ENCODE results near the gene SUPT20HL1.
"Not testable (repeated sequence)": the region's sequence is repeated elsewhere in the genome, so short reads cannot be mapped to it uniquely, and the experiment has no call there.

The SUPT20HL1 gene

GRCh38 chrX:24364326-24364725, 3.9 kb downstream of the SUPT20HL1 start:
- no peak for DNase-seq

GRCh38 chrX:24364851-24365538, 4.6 kb downstream of the SUPT20HL1 start:
- no peak for DNase-seq

- not testable (repeated sequence) for DNase-seq
Observed at GRCh38 chrX:24366762-24367400, 6.4 kb downstream of the SUPT20HL1 start.

GRCh38 chrX:24369816-24370215, 9.4 kb downstream of the SUPT20HL1 start:
- DNase-seq = no peak

GRCh38 chrX:24371391-24371972, 11.0 kb downstream of the SUPT20HL1 start:
- peak; percentile 47 to 60 for DNase-seq

- no peak for DNase-seq
Observed at GRCh38 chrX:24372021-24372763, 11.8 kb downstream of the SUPT20HL1 start.

GRCh38 chrX:24375600-24376131, 15.2 kb downstream of the SUPT20HL1 start:
- no peak for DNase-seq

- DNase-seq = no peak
Observed at GRCh38 chrX:24376403-24376802, 16.0 kb downstream of the SUPT20HL1 start.

- DNase-seq = no peak
Observed at GRCh38 chrX:24377195-24377594, 16.8 kb downstream of the SUPT20HL1 start.

- no peak for DNase-seq
Observed at GRCh38 chrX:24377911-24378468, 17.6 kb downstream of the SUPT20HL1 start.

- DNase-seq = no peak
Observed at GRCh38 chrX:24378706-24379105, 18.3 kb downstream of the SUPT20HL1 start.

GRCh38 chrX:24380262-24381187, 20.1 kb downstream of the SUPT20HL1 start:
- no peak for DNase-seq

- not testable (repeated sequence) for DNase-seq
Observed at GRCh38 chrX:24382315-24382714, 21.9 kb downstream of the SUPT20HL1 start.

GRCh38 chrX:24387724-24388123, 27.3 kb downstream of the SUPT20HL1 start:
- no peak for DNase-seq

GRCh38 chrX:24391389-24391788, 30.9 kb downstream of the SUPT20HL1 start:
- no peak for DNase-seq

- no peak for DNase-seq
Observed at GRCh38 chrX:24391843-24392242, 31.4 kb downstream of the SUPT20HL1 start.

- no peak for DNase-seq
Observed at GRCh38 chrX:24392709-24393108, 32.3 kb downstream of the SUPT20HL1 start.

- peak; percentile 21 to 38 for DNase-seq
Observed at GRCh38 chrX:24395775-24396174, 35.3 kb downstream of the SUPT20HL1 start.

GRCh38 chrX:24396236-24396930, 35.9 kb downstream of the SUPT20HL1 start:
- DNase-seq = no peak

GRCh38 chrX:24396931-24397279, 36.5 kb downstream of the SUPT20HL1 start:
- no peak for DNase-seq

- DNase-seq = no peak
Observed at GRCh38 chrX:24398766-24399165, 38.3 kb downstream of the SUPT20HL1 start.

Data from stimulated activated CD4-positive, alpha-beta T cell treated with anti-CD3 and anti-CD28 coated beads, Interleukin-2, amount 100 ng/mL, for 48 hours (primary cell).